ENCODE results near the gene NID1. TPM values are rescaled to one million over a fixed set of nuclear protein-coding genes. Genes with fewer than 3 reads are reported as not detected.
"Not testable (repeated sequence)": the region's sequence is repeated elsewhere in the genome, so short reads cannot be mapped to it uniquely, and the experiment has no call there.

Gene NID1
- total RNA-seq, 2 donors from 2014 or later: 28.5 to 58.0 TPM

DNA sequence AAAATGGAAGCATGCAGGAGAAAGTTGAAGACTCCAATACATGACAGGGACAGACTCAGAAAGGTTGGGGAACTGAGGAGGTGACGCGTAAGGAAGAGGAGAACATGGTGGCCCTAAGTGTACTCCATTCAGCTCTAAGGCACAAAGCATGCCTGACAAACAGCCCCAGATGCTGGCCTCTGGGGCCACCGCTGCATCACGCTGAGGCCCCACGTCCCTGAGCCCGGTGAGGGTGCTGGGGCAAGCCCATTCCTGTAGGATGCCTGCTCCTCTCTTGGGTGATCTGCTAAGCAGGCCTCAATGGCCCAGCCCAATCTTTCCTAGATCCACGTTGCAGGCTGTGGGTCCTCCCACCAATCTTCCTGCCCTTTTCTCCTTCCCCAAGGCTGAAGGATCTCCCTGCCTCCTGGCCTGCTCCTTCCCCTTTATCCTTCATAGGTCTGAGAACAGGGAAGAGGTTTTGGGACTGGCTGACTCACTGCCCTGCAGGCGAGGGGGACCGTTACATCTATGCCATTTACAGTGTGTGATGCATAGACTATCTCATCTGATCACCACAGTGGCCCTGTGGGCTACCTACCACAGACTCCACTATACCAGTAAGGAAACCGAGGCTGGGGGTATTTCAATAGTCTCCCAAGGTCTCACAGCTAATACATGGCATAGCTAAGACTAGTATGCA, 16.8 kb upstream of the NID1 start:
- H3K36me3 ChIP-seq (replicated peaks in 1 of 2; ENCODE audit: insufficient read depth in 1 of 2, low read depth in 2 of 2): no peaks in the 10 kb centered on the region
- TF ChIP-seq POLR2A (IDR thresholded peaks at IDR 0.05): no peak
- TF ChIP-seq, protein P1, sequence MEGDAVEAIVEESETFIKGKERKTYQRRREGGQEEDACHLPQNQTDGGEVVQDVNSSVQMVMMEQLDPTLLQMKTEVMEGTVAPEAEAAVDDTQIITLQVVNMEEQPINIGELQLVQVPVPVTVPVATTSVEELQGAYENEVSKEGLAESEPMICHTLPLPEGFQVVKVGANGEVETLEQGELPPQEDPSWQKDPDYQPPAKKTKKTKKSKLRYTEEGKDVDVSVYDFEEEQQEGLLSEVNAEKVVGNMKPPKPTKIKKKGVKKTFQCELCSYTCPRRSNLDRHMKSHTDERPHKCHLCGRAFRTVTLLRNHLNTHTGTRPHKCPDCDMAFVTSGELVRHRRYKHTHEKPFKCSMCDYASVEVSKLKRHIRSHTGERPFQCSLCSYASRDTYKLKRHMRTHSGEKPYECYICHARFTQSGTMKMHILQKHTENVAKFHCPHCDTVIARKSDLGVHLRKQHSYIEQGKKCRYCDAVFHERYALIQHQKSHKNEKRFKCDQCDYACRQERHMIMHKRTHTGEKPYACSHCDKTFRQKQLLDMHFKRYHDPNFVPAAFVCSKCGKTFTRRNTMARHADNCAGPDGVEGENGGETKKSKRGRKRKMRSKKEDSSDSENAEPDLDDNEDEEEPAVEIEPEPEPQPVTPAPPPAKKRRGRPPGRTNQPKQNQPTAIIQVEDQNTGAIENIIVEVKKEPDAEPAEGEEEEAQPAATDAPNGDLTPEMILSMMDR (IDR thresholded peaks at IDR 0.05): no peak
- DNase-seq (no peak), ATAC-seq (no peak)
- H3K27me3 ChIP-seq: no peaks in the 10 kb centered on the region
- 88 to 94% methylated on average over 9 to 10 of the region's 10 CpGs for WGBS, 2 donors
- H3K27ac ChIP-seq: no peak overlapping the region
- intact Hi-C loops (cut with DNase I): no loop called here
- no peak overlapping the region for H3K4me3 ChIP-seq
- H3K9me3 ChIP-seq: no peaks in the 10 kb centered on the region
- no peaks in the 10 kb centered on the region for H3K4me1 ChIP-seq

DNA sequence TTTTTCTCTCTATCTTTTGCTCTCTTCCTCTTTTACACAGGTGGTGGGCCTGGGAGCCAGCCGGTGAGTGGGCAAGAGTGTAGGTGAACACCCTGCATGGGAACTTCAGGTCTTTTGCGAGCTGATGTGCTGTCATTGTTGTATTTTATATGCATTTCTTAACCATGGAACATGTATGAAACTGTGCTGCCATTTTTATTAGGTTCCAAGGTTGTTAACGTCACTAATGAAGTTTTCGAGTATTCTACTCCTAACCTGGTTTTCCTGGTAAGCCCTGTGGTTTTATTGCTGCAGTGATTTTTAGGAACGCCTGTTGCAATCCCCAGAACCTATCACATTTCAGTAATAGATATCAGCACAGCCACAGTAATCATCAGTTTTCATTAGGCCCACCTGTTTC, 14.8 kb upstream of the NID1 start:
- DNase-seq (no peak), ATAC-seq (no peak)
- no peak for TF ChIP-seq POLR2A (IDR thresholded peaks at IDR 0.05)
- TF ChIP-seq, protein P1 (IDR thresholded peaks at IDR 0.05): no peak
- H3K4me3 ChIP-seq: no peak overlapping the region
- H3K36me3 ChIP-seq (replicated peaks in 1 of 2; ENCODE audit: insufficient read depth in 1 of 2, low read depth in 2 of 2): no peaks in the 10 kb centered on the region
- no peaks in the 10 kb centered on the region for H3K27me3 ChIP-seq
- H3K27ac ChIP-seq: no peak overlapping the region
- H3K4me1 ChIP-seq: no peaks in the 10 kb centered on the region
- intact Hi-C loops (cut with DNase I): no loop called here
- H3K9me3 ChIP-seq: no peaks in the 10 kb centered on the region
- 83% methylated on average over 5 of the region's 5 CpGs for WGBS, 2 donors

DNA sequence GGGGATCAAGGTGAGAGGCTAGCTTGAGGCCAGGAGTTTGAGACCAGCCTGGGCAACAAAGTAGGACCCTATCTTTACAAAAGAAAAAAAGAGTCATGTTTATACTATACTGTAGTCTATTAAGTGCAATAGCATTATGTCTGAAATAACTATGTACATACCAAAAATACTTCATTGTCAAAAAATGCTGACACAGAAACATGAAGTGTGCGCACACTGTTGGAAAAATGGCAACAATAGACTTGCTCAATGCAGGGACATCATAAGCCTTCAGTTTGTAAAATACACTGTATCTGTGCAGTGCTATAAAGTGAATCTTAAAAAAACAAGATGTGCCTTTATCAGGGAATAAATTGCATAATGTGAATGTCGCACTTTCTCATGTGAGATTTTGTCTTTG, 14.1 kb upstream of the NID1 start:
- DNase-seq: no peak
- Histone ChIP-seq H3K27ac (no peak overlapping the region), H3K4me3 (no peak overlapping the region), H3K36me3 (replicated peaks in 1 of 2; ENCODE audit: insufficient read depth in 1 of 2, low read depth in 2 of 2) (no peaks in the 10 kb centered on the region), H3K27me3 (no peaks in the 10 kb centered on the region), H3K9me3 (no peaks in the 10 kb centered on the region), H3K4me1 (no peaks in the 10 kb centered on the region)
- ATAC-seq: no peak
- intact Hi-C loops (cut with DNase I): no loop called here
- 98 to 100% methylated on average over 2 of the region's 2 CpGs for WGBS, 2 donors
- TF ChIP-seq, protein P1 (IDR thresholded peaks at IDR 0.05): no peak
- TF ChIP-seq POLR2A (IDR thresholded peaks at IDR 0.05): no peak

DNA sequence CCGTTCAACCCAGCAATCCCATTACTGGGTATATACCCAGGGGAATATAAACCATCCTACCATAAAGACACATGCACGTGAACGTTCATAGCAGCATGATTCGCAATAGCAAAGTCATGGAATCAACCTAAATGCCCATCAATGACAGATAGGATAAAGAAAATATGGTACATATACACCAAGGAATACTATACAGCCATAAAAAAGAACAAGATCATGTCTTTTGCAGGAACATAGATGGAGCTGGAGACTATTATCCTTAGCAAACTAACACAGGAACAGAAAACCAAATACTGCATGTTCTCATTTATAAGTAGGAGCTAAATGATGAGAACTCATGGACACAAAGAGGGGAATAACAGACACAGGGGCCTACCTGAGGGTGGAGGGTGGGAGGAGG, 13.2 kb upstream of the NID1 start:
- DNase-seq; intact Hi-C loops (cut with DNase I); H3K4me1 ChIP-seq; ATAC-seq; H3K27me3 ChIP-seq; H3K27ac ChIP-seq; H3K4me3 ChIP-seq; H3K36me3 ChIP-seq (replicated peaks in 1 of 2; ENCODE audit: insufficient read depth in 1 of 2, low read depth in 2 of 2); H3K9me3 ChIP-seq: not testable (repeated sequence)
- WGBS, 2 donors: 97 to 99% methylated on average over 4 of the region's 4 CpGs

DNA sequence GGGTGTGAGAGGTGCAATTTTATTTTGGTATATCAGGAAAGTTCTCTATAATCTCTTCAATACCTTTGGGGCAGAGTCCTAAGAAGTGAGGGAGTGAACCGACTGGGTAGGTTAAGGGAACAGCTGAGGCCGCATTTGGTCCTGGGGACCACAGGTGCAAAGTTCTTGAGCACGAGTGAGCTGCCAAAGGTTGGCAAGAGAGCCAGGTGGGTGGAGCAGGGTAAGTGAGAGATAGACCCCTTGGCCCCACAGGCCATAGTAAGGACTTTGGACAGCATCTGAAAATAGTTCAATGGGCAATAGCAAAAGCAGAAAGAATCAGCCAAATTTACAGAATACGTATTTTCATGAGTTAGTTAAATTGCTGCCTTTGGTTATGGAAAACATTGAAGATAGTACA, 11.0 kb upstream of the NID1 start:
- intact Hi-C loops (cut with DNase I): no loop called here
- no peak overlapping the region for H3K27ac ChIP-seq

More for the DNA sequence above, 11.0 kb upstream of the NID1 start:
- Histone ChIP-seq H3K4me3 (no peak overlapping the region), H3K9me3 (no peaks in the 10 kb centered on the region), H3K27me3 (no peaks in the 10 kb centered on the region), H3K36me3 (replicated peaks in 1 of 2; ENCODE audit: insufficient read depth in 1 of 2, low read depth in 2 of 2) (no peaks in the 10 kb centered on the region), H3K4me1 (no peaks in the 10 kb centered on the region)
- DNase-seq: no peak
- ATAC-seq: no peak
- TF ChIP-seq, protein P1 (IDR thresholded peaks at IDR 0.05): no peak
- TF ChIP-seq POLR2A (IDR thresholded peaks at IDR 0.05): no peak
- WGBS, 2 donors: 56 to 61% methylated on average over 4 of the region's 4 CpGs
